DOHH2 (cell line): Measurements from ENCODE around the gene ZNF286A.
"Not testable (repeated sequence)": the region's sequence is repeated elsewhere in the genome, so short reads cannot be mapped to it uniquely, and the experiment has no call there.

Experiments used
- CTCF ChIP-seq: fragments of 200-600 bp; sonication (generic); IDR thresholded peaks from one replicate; pipeline ENCODE4 v1.5.1; 2014; ENCODE audit warnings: antibody characterized with exemption, mild to moderate bottlenecking, low read depth, low read length; ENCODE audit not compliant: poor library complexity, severe bottlenecking
- EZH2phosphoT487 ChIP-seq: fragments of 200-600 bp; sonication (generic); IDR thresholded peaks from 2 replicates; pipeline ENCODE4 v1.6.1; 2017; ENCODE audit warnings: borderline replicate concordance, mild to moderate bottlenecking, antibody characterized with exemption, low read length, moderate library complexity, mixed read lengths

- TF ChIP-seq CTCF, EZH2phosphoT487: not testable (repeated sequence)
Measured at GRCh38 chr17:15674640-15675039, 24.9 kb upstream of the ZNF286A start.
